Progenitor cell of endocrine pancreas (in vitro differentiated cells): ENCODE measurements around the gene CCDC92. TPM values are rescaled to one million over a fixed set of nuclear protein-coding genes. Genes with fewer than 3 reads are reported as not detected.

Experiments
- DNase-seq: peaks from one replicate; pipeline ENCODE4 v3.0.0; 2021; ENCODE audit warnings: low spot score; ENCODE audit not compliant: unreplicated experiment
- H3K27ac Mint-ChIP-seq: 2 replicates; pipeline ENCODE4 v1.8.0; 2021; ENCODE audit warnings: mild to moderate bottlenecking, moderate library complexity, mixed read lengths
- H3K27me3 Mint-ChIP-seq: 2 replicates; pipeline ENCODE4 v1.8.0; 2021; ENCODE audit warnings: mixed read lengths
- H3K36me3 Mint-ChIP-seq: 2 replicates; pipeline ENCODE4 v1.8.0; 2022; ENCODE audit warnings: mixed read lengths; ENCODE audit not compliant: insufficient read depth
- H3K4me1 Mint-ChIP-seq: 2 replicates; pipeline ENCODE4 v1.8.0; 2021; ENCODE audit warnings: low read depth, mixed read lengths
- H3K4me3 Mint-ChIP-seq: 2 replicates; pipeline ENCODE4 v1.8.0; 2021; ENCODE audit warnings: low read depth, mild to moderate bottlenecking, moderate library complexity, mixed read lengths
- H3K9me3 Mint-ChIP-seq: 2 replicates; pipeline ENCODE4 v1.8.0; 2021; ENCODE audit warnings: low read depth, mixed read lengths
- CTCF ChIP-seq: fragments of 200-600 bp; sonication (generic); IDR thresholded peaks from one replicate; pipeline ENCODE4 v1.5.0; 2021; ENCODE audit warnings: antibody characterized with exemption, mild to moderate bottlenecking; ENCODE audit not compliant: unreplicated experiment
- total RNA-seq: library from RNA; stranded (reverse); gene quantifications from 2 replicates; pipeline ENCODE4 v1.2.1, GENCODE V29; 2021

CCDC92 gene
- total RNA-seq, 1 donor from 2014 or later: 59.1 TPM

- H3K4me1 Mint-ChIP-seq: no peaks in the 10 kb centered on the region
- no peaks in the 10 kb centered on the region for H3K27me3 Mint-ChIP-seq
- peaks cover 25% of the 10 kb centered on the region for H3K36me3 Mint-ChIP-seq
- no peak overlapping the region for H3K27ac Mint-ChIP-seq
- no peak for DNase-seq
- no peak overlapping the region for H3K4me3 Mint-ChIP-seq
- H3K9me3 Mint-ChIP-seq: peaks cover 4% of the 10 kb centered on the region
- no peak for TF ChIP-seq CTCF
Measured at GRCh38 chr12:123933214-123933613, 39.4 kb downstream of the CCDC92 start.

- no peaks in the 10 kb centered on the region for H3K4me1 Mint-ChIP-seq
- TF ChIP-seq CTCF: no peak
- H3K36me3 Mint-ChIP-seq: peaks cover 20% of the 10 kb centered on the region
- no peaks in the 10 kb centered on the region for H3K27me3 Mint-ChIP-seq
- H3K27ac Mint-ChIP-seq: no peak overlapping the region
- no peak overlapping the region for H3K4me3 Mint-ChIP-seq
- peaks cover 4% of the 10 kb centered on the region for H3K9me3 Mint-ChIP-seq
- no peak for DNase-seq
Measured at GRCh38 chr12:123931686-123932321, 40.8 kb downstream of the CCDC92 start.

- Mint-ChIP-seq H3K36me3 (peaks cover 14% of the 10 kb centered on the region), H3K9me3 (peaks cover 4% of the 10 kb centered on the region), H3K27ac (no peak overlapping the region), H3K27me3 (no peaks in the 10 kb centered on the region), H3K4me1 (no peaks in the 10 kb centered on the region), H3K4me3 (no peak overlapping the region)
- DNase-seq: no peak
- no peak for TF ChIP-seq CTCF
Measured at GRCh38 chr12:123929946-123930583, 42.6 kb downstream of the CCDC92 start.

- Mint-ChIP-seq H3K9me3 (peaks cover 4% of the 10 kb centered on the region), H3K36me3 (peaks cover 14% of the 10 kb centered on the region), H3K4me3 (no peak overlapping the region), H3K27me3 (no peaks in the 10 kb centered on the region), H3K27ac (no peak overlapping the region), H3K4me1 (no peaks in the 10 kb centered on the region)
- no peak for DNase-seq
- no peak for TF ChIP-seq CTCF
Measured at GRCh38 chr12:123928897-123929296, 43.7 kb downstream of the CCDC92 start.

- peaks cover 4% of the 10 kb centered on the region for H3K9me3 Mint-ChIP-seq
- H3K27me3 Mint-ChIP-seq: no peaks in the 10 kb centered on the region
- no peak for TF ChIP-seq CTCF
- no peak for DNase-seq
- H3K4me3 Mint-ChIP-seq: no peak overlapping the region
- H3K27ac Mint-ChIP-seq: no peak overlapping the region
- no peaks in the 10 kb centered on the region for H3K4me1 Mint-ChIP-seq
- H3K36me3 Mint-ChIP-seq: peaks cover 11% of the 10 kb centered on the region
Measured at GRCh38 chr12:123928274-123928865, 44.3 kb downstream of the CCDC92 start.
